ENCODE data around the gene ARHGAP26. TPM values are rescaled to one million over a fixed set of nuclear protein-coding genes. Genes with fewer than 3 reads are reported as not detected.

The ARHGAP26 gene
- total RNA-seq, 1 donor from 2014 or later, result 8.9 TPM

GRCh38 chr5:143008032-143008431 is 237.9 kb downstream of the ARHGAP26 start:
- DNase-seq (ENCODE audit: low spot score in 2 of 2, unreplicated experiment in 2 of 2), result no peak
- Mint-ChIP-seq H3K4me1 (peaks cover 11% of the 10 kb centered on the region), H3K36me3 (no peaks in the 10 kb centered on the region), H3K27me3 (ENCODE audit: low read depth) (no peaks in the 10 kb centered on the region), H3K27ac (no peak overlapping the region), H3K4me3 (no peak overlapping the region), H3K9me3 (no peaks in the 10 kb centered on the region)
- no peak for TF ChIP-seq CTCF (IDR thresholded peaks at IDR 0.05; ENCODE audit: unreplicated experiment)

GRCh38 chr5:143008809-143009521 is 238.8 kb downstream of the ARHGAP26 start:
- TF ChIP-seq CTCF (IDR thresholded peaks at IDR 0.05; ENCODE audit: unreplicated experiment), result no peak
- no peaks in the 10 kb centered on the region for H3K36me3 Mint-ChIP-seq
- no peak overlapping the region for H3K27ac Mint-ChIP-seq
- no peaks in the 10 kb centered on the region for H3K27me3 Mint-ChIP-seq (ENCODE audit: low read depth)
- no peak overlapping the region for H3K4me3 Mint-ChIP-seq
- no peaks in the 10 kb centered on the region for H3K9me3 Mint-ChIP-seq
- H3K4me1 Mint-ChIP-seq, result peaks cover 5% of the 10 kb centered on the region
- DNase-seq (ENCODE audit: low spot score in 2 of 2, unreplicated experiment in 2 of 2), result no peak

- H3K27ac Mint-ChIP-seq, result no peak overlapping the region
- no peaks in the 10 kb centered on the region for H3K27me3 Mint-ChIP-seq (ENCODE audit: low read depth)
- H3K36me3 Mint-ChIP-seq, result no peaks in the 10 kb centered on the region
- H3K4me1 Mint-ChIP-seq, result peaks cover 5% of the 10 kb centered on the region
- TF ChIP-seq CTCF (IDR thresholded peaks at IDR 0.05; ENCODE audit: unreplicated experiment), result no peak
- H3K9me3 Mint-ChIP-seq, result no peaks in the 10 kb centered on the region
- no peak overlapping the region for H3K4me3 Mint-ChIP-seq
- DNase-seq (ENCODE audit: low spot score in 2 of 2, unreplicated experiment in 2 of 2), result no peak
Observed at GRCh38 chr5:143010351-143010750, 240.2 kb downstream of the ARHGAP26 start.

- no peaks in the 10 kb centered on the region for H3K27me3 Mint-ChIP-seq (ENCODE audit: low read depth)
- no peak for TF ChIP-seq CTCF (IDR thresholded peaks at IDR 0.05; ENCODE audit: unreplicated experiment)
- no peak overlapping the region for H3K27ac Mint-ChIP-seq
- H3K9me3 Mint-ChIP-seq, result no peaks in the 10 kb centered on the region
- no peak for DNase-seq (ENCODE audit: low spot score in 2 of 2, unreplicated experiment in 2 of 2)
- no peaks in the 10 kb centered on the region for H3K36me3 Mint-ChIP-seq
- no peak overlapping the region for H3K4me3 Mint-ChIP-seq
- peaks cover 5% of the 10 kb centered on the region for H3K4me1 Mint-ChIP-seq
Observed at GRCh38 chr5:143011585-143011984, 241.4 kb downstream of the ARHGAP26 start.

GRCh38 chr5:143013176-143013891 is 243.2 kb downstream of the ARHGAP26 start:
- Mint-ChIP-seq H3K27ac (no peak overlapping the region), H3K4me3 (no peak overlapping the region), H3K9me3 (peaks cover 8% of the 10 kb centered on the region), H3K4me1 (peaks cover 17% of the 10 kb centered on the region), H3K36me3 (peaks cover 2% of the 10 kb centered on the region), H3K27me3 (ENCODE audit: low read depth) (no peaks in the 10 kb centered on the region)
- TF ChIP-seq CTCF (IDR thresholded peaks at IDR 0.05; ENCODE audit: unreplicated experiment), result no peak
- no peak for DNase-seq (ENCODE audit: low spot score in 2 of 2, unreplicated experiment in 2 of 2)

Data from mesothelial cell of epicardium (in vitro differentiated cells).